LNCAP (cell line): ENCODE measurements around the gene TAB2.

ENCODE experiments used
- CTCF ChIP-seq: fragments of 450-650 bp; IDR thresholded peaks from 2 replicates; pipeline ENCODE4 v1.5.1; 2017; ENCODE audit warnings: mild to moderate bottlenecking

Gene TAB2

DNA sequence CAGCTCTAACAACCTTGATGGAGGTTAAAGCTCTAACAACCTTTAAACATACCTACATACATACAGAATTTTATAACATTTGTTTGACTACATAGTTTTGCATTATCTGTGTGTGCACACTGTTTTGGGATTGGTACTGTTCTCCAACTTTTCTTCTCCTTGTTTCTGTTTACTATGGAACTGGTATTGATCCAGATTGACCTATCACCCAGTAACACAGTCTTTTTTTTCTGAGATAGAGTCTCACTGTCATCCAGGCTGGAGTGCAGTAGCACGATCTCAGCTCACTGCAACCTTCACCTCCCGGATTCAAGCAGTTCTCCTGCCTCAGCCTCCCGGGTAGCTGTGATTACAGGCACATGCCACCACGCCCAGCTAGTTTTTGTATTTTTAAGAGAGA is 65.9 kb downstream of the TAB2 start:
- no peak for TF ChIP-seq CTCF

DNA sequence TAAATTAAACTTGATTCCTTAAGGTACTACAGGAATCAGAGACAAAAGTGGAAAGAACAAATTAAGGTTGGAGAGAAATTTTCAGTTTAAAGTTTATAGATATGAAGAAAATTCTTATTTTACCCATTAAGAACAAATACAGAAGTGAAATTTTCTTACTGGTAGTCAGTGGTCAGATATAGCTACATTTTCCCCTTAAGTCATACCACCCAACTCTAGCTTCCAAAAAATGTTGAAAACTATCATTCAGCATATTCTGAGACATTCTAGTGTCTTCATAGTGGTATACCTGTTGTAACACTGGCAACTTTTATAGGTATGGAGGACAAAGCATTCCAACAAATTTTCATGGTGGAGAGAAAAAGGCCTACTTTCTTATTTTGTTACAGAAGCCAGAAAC is 67.0 kb downstream of the TAB2 start:
- no peak for TF ChIP-seq CTCF

DNA sequence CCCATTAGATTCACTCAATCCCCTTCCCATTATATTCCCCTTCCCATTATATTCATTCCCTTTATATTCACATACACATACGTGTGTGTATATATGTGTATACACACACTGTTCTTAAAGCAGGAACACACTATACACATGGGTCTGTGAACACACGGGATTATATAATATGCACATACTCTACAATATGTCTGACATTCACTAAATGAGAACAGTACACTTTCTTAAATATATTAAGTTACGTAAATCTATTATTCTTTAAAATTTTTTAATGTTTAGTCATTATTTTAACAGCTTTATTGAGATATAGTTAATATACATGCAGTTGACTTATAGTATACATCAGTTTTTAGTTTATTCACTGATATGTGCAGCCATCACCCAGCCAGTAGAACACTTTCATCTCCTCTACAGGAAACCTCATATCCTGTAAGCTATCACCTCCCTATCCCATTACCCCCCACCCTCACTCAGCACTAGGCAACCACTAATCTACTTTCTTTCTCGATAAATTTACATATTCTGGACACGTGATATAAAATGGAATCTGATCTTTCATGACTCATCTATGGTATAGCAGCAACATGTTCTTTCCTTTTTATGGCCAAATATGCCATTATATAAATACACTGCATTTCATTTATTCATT is 68.6 kb downstream of the TAB2 start:
- TF ChIP-seq CTCF = no peak

DNA sequence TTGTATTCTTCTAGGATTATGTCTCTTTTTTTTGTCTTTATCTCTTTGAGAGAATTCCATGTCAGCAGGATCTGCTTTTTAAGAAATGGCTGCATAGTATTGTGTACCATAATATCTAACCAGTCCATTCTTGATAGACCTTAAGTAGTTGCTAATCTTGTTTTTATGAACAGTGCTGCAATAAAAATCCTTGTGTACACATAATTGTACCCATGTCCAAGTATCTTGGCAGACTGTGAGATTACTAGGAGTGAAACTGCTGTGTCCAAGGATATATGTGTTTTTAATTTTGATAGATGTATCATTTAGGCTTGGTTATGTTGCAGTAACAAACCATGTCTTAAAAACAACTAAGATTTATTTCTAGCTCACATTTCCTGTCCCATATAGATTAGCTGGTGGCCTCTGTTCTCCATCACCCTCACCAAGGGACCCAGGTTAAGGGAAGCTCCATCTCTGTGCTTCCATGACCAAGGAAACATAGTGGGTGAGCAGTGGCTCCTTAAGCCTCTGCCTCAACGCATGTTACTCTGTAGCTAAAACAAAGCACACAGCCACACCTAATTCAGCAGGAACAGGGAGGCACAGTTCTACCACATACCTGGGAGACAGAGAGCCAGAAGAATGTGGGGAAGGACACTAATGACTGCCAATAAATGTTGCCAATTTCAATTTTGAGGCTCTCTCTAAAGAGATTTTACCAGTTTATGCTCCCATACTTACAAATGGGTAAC is 70.4 kb downstream of the TAB2 start:
- no peak for TF ChIP-seq CTCF

- no peak for TF ChIP-seq CTCF
Measured at GRCh38 chr6:149389509-149390297, 72.2 kb downstream of the TAB2 start.

GRCh38 chr6:149392093-149392492 is 74.6 kb downstream of the TAB2 start:
- TF ChIP-seq CTCF = no peak

DNA sequence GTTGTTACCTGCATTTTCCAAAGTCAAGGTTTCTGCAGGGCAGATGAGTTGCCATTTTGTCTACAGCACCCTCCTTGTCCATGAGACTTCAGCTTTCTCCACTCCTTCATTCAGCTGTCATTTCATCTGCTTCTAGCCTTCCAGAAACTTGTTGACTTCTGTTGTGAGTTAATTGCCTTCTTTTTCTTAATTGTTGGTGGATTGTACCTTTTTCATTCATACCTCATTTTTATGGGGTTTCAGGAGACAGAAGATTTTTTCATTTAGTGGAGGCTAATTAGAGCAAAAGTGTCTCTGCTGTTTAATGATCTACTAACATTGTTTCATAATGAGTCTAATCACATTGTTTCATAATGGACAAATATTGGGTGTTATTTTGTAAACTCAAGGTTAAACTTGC is 75.0 kb downstream of the TAB2 start:
- no peak for TF ChIP-seq CTCF
